Measurements from ENCODE around the gene S100A12.

GRCh38 chr1:153387001-153387400 lies 11.6 kb upstream of the S100A12 start:
- TF ChIP-seq ZNF274 (IDR thresholded peaks at IDR 0.05; ENCODE audit: low read depth, low read length) (no peak), YY1 (IDR thresholded peaks at IDR 0.05; ENCODE audit: insufficient read depth, insufficient read length) (no peak), SUZ12 (IDR thresholded peaks at IDR 0.05; ENCODE audit: extremely low read depth, insufficient read depth, insufficient read length) (no peak)
